Ecto neural progenitor cell (in vitro differentiated cells): ENCODE measurements around the gene CEP72.
"Not testable (repeated sequence)": the region's sequence is repeated elsewhere in the genome, so short reads cannot be mapped to it uniquely, and the experiment has no call there.

Experiments
- DNase-seq: peaks from one replicate; pipeline ENCODE4 v3.0.0-alpha.2; 2018; ENCODE audit warnings: low spot score

The CEP72 gene

GRCh38 chr5:673161-673830 lies 61.2 kb downstream of the CEP72 start:
- DNase-seq, result no peak

GRCh38 chr5:673831-674629 lies 61.9 kb downstream of the CEP72 start:
- DNase-seq, result no peak

- DNase-seq, result no peak
Measured at GRCh38 chr5:674630-675011, 62.5 kb downstream of the CEP72 start.

- peak; percentile 43 for DNase-seq
Measured at GRCh38 chr5:675111-675870, 63.2 kb downstream of the CEP72 start.

- DNase-seq, result peak; percentile 49
Measured at GRCh38 chr5:675871-676698, 63.9 kb downstream of the CEP72 start.

- no peak for DNase-seq
Measured at GRCh38 chr5:676699-677076, 64.5 kb downstream of the CEP72 start.

- peak; percentile 43 for DNase-seq
Measured at GRCh38 chr5:677131-678101, 65.3 kb downstream of the CEP72 start.

GRCh38 chr5:678521-678920 lies 66.4 kb downstream of the CEP72 start:
- DNase-seq, result peak; percentile 39

GRCh38 chr5:679166-679895 lies 67.2 kb downstream of the CEP72 start:
- DNase-seq, result peak; percentile 39

- DNase-seq, result not testable (repeated sequence)
Measured at GRCh38 chr5:680118-680795, 68.1 kb downstream of the CEP72 start.

- not testable (repeated sequence) for DNase-seq
Measured at GRCh38 chr5:680836-681235, 68.7 kb downstream of the CEP72 start.

- peak; percentile 43 for DNase-seq
Measured at GRCh38 chr5:681317-682191, 69.4 kb downstream of the CEP72 start.

- peak; percentile 34 for DNase-seq
Measured at GRCh38 chr5:682216-682615, 70.1 kb downstream of the CEP72 start.

GRCh38 chr5:682651-683358 lies 70.7 kb downstream of the CEP72 start:
- peak; percentile 28 for DNase-seq

- DNase-seq, result peak; percentile 46
Measured at GRCh38 chr5:683551-684481, 71.7 kb downstream of the CEP72 start.

GRCh38 chr5:684751-685216 lies 72.6 kb downstream of the CEP72 start:
- DNase-seq, result peak; percentile 39
